ENCODE measurements around the gene ZNF513.

The ZNF513 gene

DNA sequence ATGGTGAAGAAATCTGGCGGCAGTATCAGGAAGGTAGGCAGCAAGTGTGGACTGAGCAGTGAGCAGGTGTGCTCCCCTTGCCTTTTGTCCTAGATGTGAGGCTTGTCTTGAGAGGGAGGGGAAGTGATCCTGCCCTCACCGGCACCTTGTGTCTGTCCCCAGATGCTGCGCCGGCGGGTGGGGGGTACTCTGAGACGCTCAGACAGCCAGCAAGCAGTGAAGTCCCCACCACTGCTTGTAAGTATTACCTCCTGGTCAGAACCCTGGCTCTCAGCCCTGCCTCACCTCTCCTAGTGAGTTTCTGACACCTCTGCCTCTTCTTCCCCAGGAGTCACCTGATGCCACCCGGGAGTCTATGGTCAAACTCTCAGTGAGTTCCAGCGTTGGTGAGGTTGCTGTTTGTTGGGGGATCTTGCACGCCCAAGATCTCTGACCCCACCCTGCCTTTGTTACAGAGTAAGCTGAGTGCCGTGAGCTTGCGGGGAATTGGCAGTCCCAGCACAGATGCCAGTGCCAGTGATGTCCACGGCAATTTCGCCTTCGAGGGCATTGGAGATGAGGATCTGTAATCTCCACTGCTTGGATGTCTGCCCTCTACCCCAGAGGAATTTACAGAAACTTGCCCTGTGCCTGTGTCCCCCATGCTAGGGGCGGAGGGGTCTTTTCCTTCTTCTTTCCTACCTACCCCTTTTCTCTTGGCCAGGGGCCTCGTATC lies 4.2 kb downstream of the ZNF513 start:
- TF ChIP-seq CTCF (IDR thresholded peaks at IDR 0.05; ENCODE audit: control insufficient read depth, extremely low read depth, insufficient read depth): no peak
- DNase-seq (ENCODE audit: low read depth): no peak
- no peak overlapping the region for H3K4me3 ChIP-seq (ENCODE audit: low read depth, low read length)

DNA sequence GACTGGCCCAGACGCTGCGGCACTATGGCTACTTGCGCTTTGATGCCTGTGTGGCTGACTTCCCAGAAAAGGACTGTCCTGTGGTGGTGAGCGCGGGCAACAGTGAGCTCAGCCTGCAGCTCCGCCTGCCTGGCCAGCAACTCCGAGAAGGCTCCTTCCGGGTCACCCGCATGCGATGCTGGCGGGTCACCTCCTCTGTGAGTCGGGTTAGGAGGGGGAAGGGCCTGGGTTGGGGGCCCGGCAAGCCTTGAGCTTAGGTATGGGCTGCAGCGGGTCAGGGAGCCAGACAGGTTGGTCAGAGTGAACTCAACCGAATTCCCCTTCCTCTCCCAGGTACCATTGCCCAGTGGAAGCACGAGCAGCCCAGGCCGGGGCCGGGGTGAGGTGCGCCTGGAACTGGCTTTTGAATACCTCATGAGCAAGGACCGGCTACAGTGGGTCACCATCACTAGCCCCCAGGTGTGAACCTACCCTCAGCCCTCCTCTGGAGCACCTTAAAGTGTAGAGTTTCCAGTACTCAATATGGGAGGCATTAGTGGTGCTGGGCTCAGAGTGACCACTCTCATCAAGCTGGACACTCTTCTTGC lies 4.9 kb downstream of the ZNF513 start:
- H3K4me3 ChIP-seq (ENCODE audit: low read depth, low read length): no peak overlapping the region
- no peak for TF ChIP-seq CTCF (IDR thresholded peaks at IDR 0.05; ENCODE audit: control insufficient read depth, extremely low read depth, insufficient read depth)
- DNase-seq (ENCODE audit: low read depth): no peak

DNA sequence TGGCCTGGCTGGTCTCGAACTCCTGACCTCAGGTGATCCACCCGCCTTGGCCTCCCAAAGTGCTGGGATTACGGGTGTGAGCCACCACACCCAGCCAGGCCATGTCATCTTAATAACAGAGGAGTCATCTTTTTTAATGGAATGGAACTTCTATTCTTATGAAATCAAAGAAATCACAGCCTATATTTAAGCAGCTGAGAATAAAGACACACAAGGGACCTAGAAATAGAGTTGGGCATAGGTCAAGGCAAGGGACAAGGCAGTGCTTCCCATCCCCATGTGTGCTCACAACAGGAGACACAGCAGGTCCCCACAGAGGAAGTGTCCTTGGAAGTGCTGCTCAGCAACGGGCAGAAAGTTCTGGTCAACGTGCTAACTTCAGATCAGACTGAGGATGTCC lies 7.0 kb downstream of the ZNF513 start:
- H3K4me3 ChIP-seq (ENCODE audit: low read depth, low read length): no peak overlapping the region
- TF ChIP-seq CTCF (IDR thresholded peaks at IDR 0.05; ENCODE audit: control insufficient read depth, extremely low read depth, insufficient read depth): no peak
- DNase-seq (ENCODE audit: low read depth): no peak

- DNase-seq (ENCODE audit: low read depth): no peak
- H3K4me3 ChIP-seq (ENCODE audit: low read depth, low read length): no peak overlapping the region
- TF ChIP-seq CTCF (IDR thresholded peaks at IDR 0.05; ENCODE audit: control insufficient read depth, extremely low read depth, insufficient read depth): no peak
These were observed 7.6 kb downstream of the ZNF513 start for GRCh38 chr2:27372937-27373336.

DNA sequence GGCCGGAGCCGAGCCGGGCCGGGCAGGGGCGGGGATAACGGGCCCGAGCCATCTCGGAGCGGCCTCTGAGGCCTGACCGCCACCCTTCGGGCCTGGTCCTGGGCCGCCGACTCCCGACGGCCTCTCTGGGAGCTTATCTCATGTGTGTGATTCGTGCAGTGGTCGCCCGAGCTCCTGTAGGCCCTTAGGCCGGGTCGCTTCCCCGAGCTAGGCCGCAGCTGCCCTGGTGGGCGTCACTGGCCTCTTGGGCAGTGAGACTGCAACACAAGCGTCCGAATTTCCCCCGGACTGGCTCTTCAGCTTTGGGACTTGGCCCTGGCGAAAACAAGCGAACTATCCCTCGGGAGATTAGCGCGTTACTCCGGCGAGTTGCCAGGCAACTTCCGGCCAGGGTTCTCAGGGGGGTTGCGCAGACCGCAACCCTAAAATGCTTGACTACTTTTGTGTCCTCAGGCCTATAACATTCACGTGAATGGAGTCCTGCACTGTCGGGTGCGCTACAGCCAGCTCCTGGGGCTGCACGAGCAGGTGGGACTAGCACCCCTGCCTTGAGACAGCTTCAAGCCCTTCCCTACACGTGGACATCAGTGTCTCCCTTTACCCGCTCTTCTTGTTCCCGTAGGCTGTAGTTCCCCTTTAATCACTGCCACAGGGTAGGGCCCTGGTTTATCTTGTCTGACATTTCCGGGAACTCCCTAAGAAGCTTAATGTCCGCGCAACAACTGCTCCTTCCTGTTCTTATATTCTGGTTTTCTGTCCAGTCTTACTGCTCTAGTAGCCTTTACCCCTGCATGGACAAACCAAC lies 9.5 kb downstream of the ZNF513 start:
- no peak for DNase-seq (ENCODE audit: low read depth)
- H3K4me3 ChIP-seq (ENCODE audit: low read depth, low read length): peak overlapping the region; percentile 92
- no peak for TF ChIP-seq CTCF (IDR thresholded peaks at IDR 0.05; ENCODE audit: control insufficient read depth, extremely low read depth, insufficient read depth)

GRCh38 chr2:27370026-27370815 lies 10.3 kb downstream of the ZNF513 start, which contains the start of the genes EIF2B4 and SNX17:
Gene EIF2B4 (minus strand): TSS chr2:27370338. CDS start chr2:27370314, 24 bp downstream.
Gene SNX17 (plus strand): TSS chr2:27370616. CDS start chr2:27370744, 128 bp downstream.
- TF ChIP-seq CTCF (IDR thresholded peaks at IDR 0.05; ENCODE audit: control insufficient read depth, extremely low read depth, insufficient read depth): peak; percentile 99
- DNase-seq (ENCODE audit: low read depth): peak; percentile 96
- peak within 1 kb of the TSS; percentile 92 for H3K4me3 ChIP-seq (ENCODE audit: low read depth, low read length)

Data from LNCaP clone FGC (cell line).